MV-4-11 (cell line): Measurements from ENCODE around the gene LZTR1.

Experiments used
- DNase-seq: peaks from one replicate; lab custom pipeline; 2025; lab: John Stamatoyannopoulos, UW

Gene LZTR1

DNA sequence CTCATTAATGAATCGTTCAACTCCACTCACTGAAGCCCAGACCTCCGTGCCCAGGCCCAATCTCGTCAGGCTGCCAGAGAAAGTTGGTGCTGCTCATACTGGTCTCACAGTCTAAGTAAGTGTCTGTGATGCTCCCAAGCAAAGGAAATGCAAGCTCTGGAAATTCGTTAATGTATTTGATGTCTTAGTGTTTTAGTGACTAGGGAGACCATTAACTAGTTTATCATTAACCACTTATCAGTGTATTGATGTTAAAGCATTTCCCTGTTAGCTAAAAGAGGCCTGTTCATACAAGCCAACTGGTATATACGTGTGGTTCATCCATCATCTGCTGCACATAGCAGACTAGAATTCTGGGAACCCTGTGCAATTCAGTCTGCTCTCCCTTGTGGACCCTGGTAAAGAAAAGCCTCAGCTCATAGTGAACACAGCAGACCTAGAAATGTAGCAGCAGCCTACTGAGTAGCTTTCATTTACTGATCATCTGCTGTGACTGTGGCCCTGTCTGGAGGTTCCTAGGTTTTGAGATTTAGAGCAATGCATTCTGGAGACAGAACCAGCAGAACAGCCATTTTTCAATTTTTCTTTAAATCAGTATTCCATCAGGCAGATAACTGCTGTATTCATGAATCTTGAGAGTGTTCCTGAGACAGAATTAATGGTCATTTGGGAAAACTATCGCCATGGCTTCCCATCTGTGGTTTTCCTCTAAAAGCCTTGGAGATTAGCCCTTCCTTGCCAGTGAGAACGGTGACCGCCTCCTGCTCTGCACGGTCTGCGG lies 30.8 kb upstream of the LZTR1 start:
- no peak for DNase-seq

DNA sequence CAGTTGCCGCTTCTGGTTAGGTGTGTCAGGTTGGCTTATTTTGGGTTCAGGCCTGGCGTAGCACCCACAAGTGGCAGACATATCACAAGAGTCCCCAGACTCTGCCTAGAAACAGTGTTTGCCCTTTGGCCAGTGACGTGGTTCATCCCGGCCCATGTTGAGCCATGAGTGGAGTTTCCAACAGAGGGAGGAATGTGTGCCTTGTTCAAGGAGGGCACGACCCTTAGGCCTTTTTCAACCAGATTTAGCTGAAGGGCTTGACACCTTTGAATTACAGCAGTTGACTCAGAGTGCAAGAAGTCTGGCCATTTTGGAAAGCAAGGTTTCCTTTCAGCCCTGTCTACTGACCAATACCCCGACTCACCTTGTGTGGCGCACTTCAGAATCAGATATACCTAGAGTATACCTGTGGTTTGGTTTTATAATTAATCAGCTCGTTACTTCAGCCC lies 30.1 kb upstream of the LZTR1 start:
- no peak for DNase-seq

DNA sequence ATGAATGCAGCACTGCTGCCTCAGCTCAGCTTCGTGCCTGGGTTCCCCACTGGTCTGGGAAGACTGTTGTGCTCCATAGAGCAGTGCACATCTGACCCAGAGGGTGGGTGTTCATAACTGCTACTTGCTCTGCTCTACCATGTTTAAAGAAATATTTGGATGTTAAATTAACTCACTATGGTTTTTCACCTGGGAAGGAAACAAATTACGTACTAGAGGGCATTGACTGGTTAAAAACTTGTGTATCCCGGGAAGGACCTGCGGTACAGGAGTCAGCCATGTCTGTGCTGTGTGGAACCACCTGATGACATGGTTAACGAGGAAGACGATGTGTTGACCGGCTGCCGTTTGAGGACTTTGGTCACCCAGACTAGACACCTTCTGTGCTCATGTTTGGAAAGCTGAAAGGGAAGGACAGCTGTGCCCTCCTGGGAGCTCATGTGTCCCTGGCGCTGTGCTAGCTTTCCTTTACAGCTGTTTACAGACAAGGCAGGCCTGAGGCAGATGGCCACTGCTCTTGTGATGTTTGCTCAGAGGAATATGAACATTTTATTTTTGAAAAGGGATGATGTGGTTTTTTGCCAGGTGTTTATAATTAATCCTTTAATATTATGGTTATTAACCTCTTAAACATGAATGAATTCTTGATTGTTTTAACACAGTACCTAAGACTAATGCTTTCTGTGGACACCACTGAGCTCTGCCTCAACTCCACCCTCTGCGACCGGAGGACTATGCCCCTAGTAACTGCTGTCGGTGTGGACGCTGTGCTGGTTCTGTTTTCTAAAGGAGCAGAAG lies 29.4 kb upstream of the LZTR1 start:
- no peak for DNase-seq

DNA sequence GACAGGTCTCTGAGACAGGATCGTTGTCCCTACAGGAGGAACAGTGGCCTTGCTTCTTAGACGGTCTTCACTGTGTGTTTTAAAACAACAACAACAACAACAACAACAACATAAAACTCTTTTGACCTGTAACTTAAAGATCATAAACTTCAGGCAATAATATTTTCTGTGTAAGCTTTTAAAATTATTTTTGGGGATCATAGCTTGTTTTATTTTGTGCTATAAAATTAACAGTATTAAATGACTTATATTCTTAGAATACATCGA lies 28.8 kb upstream of the LZTR1 start:
- DNase-seq, result no peak

DNA sequence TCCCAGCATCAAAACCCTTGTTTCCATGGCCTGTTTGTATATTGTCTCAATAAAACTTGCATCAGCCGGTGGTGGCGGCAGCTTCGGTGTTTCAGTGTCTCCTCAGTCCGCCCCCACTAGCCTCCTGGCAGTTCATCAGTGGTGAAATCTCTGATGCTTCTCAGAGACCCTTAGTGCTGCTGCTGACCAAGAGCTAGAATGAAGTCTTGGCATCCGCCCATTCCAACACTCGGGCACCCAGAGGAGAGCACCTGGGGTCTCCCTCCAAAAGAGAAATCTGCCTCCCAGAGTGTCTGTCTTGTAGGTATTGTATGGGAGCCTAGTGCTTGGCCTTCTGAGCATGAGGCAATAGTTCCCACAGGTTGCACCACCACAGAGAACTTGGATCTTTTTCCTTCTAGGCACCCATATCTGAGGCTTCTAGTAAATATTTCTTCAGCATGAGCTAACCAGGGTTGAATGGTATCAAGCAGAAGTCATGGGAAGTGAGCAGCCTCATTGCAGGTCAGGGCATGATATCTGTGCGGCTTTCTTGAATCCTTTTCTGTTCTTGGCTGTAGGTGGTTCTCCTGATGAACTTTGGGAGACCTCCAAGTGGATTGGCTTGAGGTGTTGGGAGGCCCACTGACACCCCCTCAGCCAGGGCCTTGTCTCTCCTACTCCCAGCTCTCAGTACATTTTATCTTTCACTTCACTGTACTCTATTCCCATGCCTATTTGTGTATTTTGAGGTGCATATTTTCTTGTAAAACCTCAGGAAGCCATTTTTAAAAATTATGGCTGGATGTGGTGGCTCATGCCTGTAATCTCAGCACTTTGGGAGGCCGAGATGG lies 28.2 kb upstream of the LZTR1 start:
- DNase-seq, result peak; percentile 73

DNA sequence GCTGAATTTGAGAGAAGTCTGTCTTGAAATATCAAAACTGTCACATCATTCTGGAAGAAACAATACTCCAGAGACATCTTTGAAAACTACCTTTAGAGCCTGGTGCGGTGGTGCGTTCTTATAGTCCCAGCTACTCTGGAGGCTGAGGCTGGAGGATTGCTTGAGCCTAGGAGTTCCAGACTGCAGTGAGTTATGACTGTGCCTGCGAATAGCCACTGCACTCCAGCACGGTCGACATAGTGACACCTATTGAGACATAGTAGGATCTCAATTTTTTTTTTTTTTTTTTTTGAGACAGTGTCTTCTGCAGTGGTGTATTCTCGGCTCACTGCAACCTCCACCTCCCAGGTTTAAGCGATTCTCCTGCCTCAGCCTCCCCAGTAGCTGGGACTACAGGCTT lies 26.5 kb upstream of the LZTR1 start:
- DNase-seq, result peak; percentile 28

DNA sequence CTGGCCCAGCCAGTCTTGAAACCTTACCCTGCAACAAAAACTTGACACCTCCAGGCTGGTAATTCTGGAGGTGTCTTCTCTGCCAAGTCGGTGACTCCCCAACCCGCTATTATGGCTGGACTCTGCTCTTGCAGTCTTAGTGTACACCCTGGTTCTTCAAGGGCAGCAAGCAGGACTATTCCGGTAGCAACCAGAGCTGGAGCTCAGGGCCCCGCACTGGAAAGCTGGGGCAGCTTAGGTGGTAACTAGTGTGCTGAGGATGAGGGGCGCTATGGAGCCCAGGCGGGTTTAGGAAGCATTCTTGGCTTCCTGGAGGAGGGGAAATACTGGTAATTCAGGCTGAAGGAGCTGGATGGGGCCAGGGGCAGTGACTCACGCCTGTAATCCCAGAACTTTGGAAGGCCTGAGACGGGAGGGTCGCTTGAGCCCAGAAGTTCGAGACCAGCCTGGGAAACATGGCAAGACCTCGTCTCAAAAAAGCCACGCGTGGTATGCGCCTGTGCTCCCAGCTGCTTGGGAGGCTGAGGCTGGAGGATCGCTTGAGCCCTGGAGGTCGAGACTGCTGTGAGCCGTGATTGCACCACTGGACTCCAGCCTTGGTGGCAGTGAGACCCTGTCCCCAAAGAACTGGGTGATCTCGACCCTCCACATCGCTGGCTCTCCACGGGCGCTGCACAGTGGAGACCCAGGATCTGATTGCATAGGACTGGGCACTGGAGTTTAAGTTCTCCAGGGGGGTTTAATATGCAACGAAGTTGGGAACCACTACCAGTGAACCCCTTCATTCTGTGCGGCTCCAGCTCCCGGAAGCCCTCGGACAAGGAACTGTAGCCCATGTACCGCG lies 25.6 kb upstream of the LZTR1 start:
- DNase-seq, result peak; percentile 66

DNA sequence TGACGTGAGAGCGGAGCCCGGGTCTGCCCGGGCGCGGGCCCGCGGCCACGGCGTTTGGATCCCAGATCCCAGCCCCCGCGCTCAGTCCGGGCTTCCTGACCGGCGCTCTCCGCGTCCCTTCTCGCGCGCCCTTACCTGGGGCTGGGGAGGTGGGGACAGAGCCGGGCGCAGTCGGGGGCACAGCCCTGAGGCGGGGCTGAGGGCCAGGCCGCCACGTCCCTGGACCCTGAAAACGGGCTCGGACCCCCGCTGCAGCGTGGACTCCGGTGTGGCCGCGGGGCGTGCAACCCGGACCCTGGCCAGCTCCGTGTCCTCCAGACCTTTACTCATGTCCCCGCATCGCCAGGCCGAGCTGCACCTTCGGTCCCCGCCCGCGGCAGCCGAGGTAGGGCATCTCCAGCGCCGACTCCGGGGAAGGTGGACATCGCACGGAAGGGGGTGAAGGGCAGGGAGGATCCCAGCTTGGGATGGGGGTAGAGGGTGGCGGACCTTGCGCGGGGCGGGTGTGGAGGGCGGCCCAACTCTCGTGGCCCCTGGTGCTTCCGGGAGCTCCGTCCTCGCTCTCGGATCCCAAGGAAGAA lies 24.9 kb upstream of the LZTR1 start:
- DNase-seq, result no peak

DNA sequence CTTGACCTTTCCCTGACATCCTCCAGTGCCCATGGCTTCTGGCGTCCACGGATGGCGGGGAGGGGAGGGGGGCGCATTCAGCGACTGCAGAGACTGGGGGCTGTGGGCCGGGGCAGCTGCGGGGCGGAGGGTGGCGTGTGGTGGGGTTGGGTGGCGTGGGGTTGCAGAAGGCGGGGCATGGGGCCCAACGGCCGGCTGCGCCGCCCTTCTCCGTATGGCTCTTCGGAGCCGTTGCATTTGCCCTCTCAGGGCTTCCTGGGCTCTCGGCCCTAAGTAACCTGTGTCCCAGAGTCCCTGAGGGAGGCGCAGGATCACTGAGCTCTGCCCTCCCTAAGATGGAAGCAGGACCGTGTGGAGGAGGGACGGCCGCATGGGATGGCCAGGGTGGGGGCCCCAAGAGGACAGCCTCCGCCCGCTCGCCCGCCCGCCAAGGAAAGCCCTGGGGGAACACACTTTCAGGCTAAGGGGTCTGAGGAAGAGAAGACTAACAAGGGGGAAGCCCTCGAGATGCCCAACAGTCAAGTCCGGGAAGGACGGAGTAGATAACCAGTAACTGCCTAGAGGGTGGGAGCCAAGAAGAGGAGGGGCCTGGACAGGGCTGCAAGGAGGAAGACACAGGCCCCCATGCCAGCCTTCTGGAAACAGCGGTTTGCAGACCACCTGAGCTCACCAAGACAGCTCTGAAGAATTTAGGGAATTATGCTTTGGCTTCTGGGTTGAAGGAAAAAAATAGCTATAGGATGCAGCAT lies 24.2 kb upstream of the LZTR1 start:
- peak; percentile 68 for DNase-seq

DNA sequence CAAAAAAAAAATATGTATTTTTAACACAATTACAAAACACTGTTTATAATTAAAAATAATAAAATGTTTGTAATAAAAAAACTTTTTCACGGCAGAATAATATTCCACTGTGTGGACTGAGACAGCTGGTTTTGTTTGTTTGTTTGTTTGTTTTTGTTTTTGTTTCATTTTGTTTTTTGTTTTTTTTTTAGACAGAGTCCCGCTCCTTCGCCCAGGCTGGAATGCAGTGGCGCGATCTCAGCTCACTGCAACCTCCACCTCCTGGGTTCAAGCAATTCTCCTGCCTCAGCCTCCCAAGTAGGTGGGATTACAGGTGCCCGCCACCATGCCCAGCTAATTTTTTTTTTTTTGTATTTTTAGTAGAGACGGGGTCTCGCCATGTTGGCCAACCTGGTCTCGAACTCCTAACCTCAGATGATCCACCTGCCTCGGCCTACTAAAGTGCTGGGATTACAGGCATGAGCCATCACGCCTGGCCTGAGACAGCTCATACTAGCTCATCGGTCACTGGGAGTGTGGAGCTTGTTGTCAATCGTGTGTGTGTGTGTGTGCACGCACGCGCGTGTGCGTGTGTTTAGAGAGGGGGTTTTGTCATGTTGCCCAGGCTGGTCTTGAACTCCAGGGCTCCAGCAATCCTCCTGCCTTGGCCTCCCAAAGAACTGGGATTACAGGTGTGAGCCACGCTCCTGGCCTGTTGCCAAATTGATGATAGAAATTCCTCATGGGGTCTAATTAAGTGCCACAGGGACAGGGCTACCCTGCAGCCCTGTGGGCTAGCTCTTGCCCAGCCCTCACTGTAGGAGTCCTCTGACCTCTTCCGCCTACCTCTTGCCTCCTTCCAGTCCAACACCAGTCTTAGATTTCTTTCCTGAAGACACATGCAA lies 22.3 kb upstream of the LZTR1 start:
- DNase-seq, result no peak

DNA sequence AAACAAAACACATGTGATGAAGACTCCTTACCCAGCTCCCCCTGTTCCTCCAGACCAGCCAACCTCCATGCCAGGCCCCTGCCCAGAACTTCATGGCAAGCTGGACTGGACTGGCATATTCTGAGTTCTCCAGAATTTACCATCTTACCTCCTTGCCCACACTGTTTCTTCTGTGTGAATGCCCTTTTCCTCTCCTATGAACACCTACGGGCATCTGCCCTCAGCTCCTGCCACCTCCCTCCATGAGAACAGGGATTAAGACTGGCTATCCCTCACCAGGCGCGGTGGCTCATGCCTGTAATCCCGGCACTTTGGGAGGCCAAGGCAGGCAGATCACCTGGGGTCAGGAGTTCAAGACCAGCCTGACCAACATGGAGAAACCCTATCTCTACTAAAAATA lies 21.5 kb upstream of the LZTR1 start:
- no peak for DNase-seq

DNA sequence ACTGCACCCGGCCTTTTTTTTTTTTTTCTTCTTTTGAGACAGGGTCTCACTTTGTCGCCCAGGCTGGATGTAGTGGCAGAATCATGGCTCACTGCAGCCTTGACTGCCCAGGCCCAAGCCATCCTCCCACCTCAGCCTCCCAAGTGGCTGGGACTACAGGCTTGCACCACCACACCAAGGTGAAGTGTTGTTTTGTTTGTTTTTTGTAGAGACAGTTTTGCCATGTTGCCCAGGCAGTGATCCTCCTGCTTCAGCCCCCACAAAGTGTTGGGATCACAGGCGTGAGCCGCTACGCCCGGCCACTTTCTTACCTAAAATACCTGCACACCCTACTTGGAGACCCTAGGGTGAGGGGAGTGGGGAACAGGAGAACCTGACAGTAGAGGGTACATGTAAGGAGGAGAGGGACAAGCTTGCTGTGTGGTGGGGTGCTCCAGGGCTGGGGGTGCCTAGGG lies 19.6 kb upstream of the LZTR1 start:
- DNase-seq, result no peak

DNA sequence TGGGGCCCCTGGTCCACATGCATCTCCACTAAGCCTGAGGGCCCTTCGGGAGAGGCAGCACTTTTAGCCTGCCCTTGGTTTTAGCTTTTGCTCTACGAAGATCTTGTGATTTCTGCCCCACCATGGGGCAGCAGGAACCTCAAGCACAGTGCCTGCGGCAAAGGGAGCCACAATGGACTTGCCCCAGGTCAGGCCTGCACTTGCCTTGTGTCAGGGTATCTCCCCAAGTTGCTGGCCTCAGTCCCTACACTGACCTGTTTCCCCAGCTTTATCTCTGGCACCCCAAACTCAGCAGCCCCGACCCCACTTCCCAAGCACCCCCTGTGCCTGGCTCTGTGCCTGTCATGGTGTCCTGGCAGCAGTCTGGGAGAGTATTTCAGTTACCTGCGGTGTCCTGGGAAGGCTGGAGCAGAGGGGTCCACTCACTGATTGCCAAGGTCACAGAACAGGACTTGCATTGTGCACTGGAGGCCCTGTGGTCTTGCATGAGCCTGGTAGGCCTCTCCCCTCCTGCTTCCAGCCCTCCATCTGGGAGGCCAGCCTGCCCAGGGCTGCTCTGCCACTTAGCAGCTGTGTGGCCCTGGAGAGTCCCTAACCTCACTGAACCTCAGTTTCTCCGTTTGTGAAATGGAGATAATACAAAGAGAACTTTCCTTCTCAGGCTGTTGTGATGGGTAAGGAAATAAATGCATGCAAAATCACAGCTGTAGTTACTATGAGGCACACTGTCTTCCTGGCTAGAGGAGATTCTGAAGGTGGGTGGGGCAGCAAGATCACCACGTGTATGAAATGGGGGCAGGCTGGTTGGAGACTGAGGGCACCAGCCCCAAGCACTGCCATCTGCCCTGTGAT lies 18.7 kb upstream of the LZTR1 start:
- DNase-seq, result no peak

DNA sequence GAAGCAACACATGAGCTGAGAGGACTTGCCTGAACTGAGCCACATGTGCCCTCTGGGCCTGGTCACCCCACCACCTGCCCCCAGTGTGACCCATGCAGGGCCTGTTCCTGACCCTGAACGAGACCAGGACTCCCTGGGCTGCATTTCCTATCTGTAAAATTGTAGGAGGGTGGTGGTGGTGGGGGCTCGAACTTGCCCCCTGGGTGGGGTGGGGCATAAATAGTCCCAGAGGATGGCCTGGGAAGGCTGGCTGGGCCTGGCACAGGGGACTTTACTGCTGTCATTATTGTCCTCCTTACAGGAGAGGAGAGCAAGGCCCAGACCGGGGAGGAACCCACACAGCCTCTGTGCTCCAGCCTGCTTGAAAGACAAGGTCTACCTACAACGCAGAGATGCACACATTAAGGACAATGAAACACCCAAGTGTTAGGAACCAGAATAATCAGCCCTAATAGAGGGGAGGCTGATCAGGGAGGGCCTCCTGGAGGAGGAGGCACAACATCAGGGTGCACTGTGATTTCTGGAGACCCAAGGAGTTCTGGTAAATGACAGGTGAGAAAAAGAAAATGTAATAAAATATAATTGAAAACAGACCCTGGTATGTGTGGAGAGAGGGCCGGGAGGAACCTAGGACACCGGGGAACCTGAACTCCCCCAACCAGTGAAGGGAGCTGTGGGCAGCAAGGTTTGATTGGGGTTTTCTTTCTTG lies 17.9 kb upstream of the LZTR1 start:
- no peak for DNase-seq

DNA sequence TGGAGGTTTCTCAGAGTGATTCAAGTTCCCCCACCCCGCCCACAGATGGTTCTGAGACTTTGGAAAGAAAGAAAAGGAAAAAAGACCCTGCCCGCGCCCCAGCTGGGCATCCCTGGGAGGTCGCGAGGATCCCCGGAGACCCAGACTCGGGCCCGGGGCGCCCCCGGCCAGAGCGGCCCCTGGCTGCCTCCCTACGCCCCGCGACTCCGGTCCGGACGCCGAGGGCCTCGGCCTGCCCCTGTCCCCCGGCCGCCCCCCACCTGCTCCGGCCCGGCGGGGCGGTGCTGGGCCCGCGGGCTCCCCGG lies 17.3 kb upstream of the LZTR1 start:
- no peak for DNase-seq

DNA sequence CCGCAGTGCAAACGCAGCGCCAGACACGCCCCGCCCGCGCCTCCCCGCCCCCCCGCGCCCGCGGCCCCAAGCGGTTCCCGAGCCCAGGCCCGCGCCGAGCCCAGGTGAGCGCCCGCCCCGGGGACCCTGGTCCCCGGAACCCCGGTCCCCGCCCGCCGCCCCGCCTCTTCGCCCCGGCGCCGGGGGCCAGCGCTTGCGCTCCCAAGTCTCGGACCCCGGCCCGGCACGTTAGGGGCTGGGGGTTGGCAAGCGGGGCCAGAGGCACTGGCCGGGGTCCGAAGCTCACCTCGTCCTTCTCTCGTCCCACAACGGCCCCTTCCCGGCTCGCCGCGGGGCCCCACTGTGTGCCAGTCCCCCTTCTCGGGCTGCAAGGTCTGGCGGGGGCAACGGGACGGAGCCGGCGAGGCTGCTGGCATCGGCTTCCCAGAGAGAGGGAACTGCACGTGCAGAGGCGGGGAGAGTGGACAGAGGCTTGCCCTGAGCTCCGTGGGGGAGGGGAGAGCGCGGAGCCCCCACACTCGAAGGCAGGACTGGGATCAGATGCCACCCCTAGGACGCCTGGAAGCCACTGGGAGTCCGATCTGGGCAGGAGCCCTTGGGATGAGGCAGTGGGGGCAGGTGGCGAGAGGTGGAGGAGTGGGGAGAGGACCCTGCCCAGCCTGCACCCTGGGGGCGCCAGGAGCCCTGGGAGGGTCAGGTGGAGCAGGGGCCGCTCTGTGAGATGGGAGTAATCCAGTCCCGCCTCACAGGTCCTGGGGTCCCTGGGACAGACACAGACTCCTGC lies 16.8 kb upstream of the LZTR1 start:
- DNase-seq, result no peak
